Suprapubic skin (tissue), 3 donors: ENCODE results near the gene ANKS1A.

ENCODE experiments used
- CTCF ChIP-seq, 2 donors: fragments of 200-600 bp in 1 of 2; fragments of 450-650 bp in 1 of 2; sonication (generic) in 1 of 2; IDR thresholded peaks; one replicate each; pipeline ENCODE4 v1.5.1; 2016 to 2019; ENCODE audit warnings: antibody characterized with exemption in 2 of 2, mild to moderate bottlenecking in 1 of 2, moderate library complexity in 1 of 2
- POLR2A ChIP-seq, 2 donors: fragments of 450-650 bp; IDR thresholded peaks; one replicate each; pipeline ENCODE4 v1.6.1; 2017; ENCODE audit warnings: antibody characterized with exemption in 2 of 2, mild to moderate bottlenecking in 2 of 2, moderate library complexity in 2 of 2

GRCh38 chr6:35077713-35078105 lies 188.7 kb downstream of the ANKS1A start:
- TF ChIP-seq CTCF (IDR thresholded peaks at IDR 0.05) = no peak
- TF ChIP-seq POLR2A (IDR thresholded peaks at IDR 0.05) = no peak
